SK-N-SH (cell line): ENCODE results near the gene ATOSB. TPM values are rescaled to one million over a fixed set of nuclear protein-coding genes. Genes with fewer than 3 reads are reported as not detected.

Source experiments
- CTCF ChIA-PET: fragments of 300-600, 350-600 bp; formaldehyde crosslinking; extraction: SDS; loops from one replicate; lab custom pipeline; 2021; lab: Yijun Ruan, JAX
- POLR2A ChIA-PET: fragments of 350-600 bp; sonication (Branson Sonifier 250); formaldehyde crosslinking; extraction: SDS; loops from one replicate; lab custom pipeline; 2020; ENCODE audit warnings: antibody characterized with exemption, inconsistent platforms; lab: Yijun Ruan, JAX
- DNase-seq: peaks from one replicate; pipeline ENCODE4 v3.0.0; 2012
- H2AFZ ChIP-seq: fragments of 200-600 bp; sonication (generic); 2 replicates; pipeline ENCODE4 v1.8.1; 2016; ENCODE audit warnings: antibody characterized with exemption, mild to moderate bottlenecking, low read depth
- H3F3A ChIP-seq: fragments of 200-600 bp; sonication (generic); replicated peaks from 2 replicates; pipeline ENCODE3; 2016; ENCODE audit warnings: antibody characterized with exemption, mild to moderate bottlenecking; ENCODE audit not compliant: insufficient read depth
- H3K27ac ChIP-seq, 2 experiments: fragments of 200-500 bp in 1 of 2; fragments of 200-600 bp in 1 of 2; sonication (Bioruptor generic) in 1 of 2; sonication (generic), shearing (Covaris generic) in 1 of 2; 2 replicates each; pipeline versions ENCODE4 v1.5.1 to v1.6.1; 2014 to 2016; ENCODE audit warnings: low read depth in 2 of 2, inconsistent platforms in 1 of 2, low read length in 1 of 2, mild to moderate bottlenecking in 1 of 2, mixed read lengths in 1 of 2
- H3K27me3 ChIP-seq: fragments of 200-600 bp; sonication (generic), shearing (Covaris generic); 2 replicates; pipeline ENCODE4 v1.6.1; 2016; ENCODE audit warnings: mixed run types; ENCODE audit not compliant: insufficient read depth
- H3K36me3 ChIP-seq, 2 experiments: fragments of 200-500 bp in 1 of 2; fragments of 200-600 bp in 1 of 2; sonication (Bioruptor generic) in 1 of 2; sonication (generic) in 1 of 2; replicated peaks in 1 of 2; 2 replicates each; pipeline versions ENCODE3 to v1.5.1; 2014 to 2016; ENCODE audit warnings: low read length in 1 of 2, mild to moderate bottlenecking in 1 of 2; ENCODE audit not compliant: insufficient read depth in 2 of 2, control insufficient read depth in 1 of 2
- H3K4me1 ChIP-seq, 2 experiments: fragments of 200-500 bp in 1 of 2; fragments of 200-600 bp in 1 of 2; sonication (Bioruptor generic) in 1 of 2; sonication (generic), shearing (Covaris generic) in 1 of 2; 2 replicates each; pipeline versions ENCODE4 v1.5.1 to v1.6.1; 2014 to 2016; ENCODE audit warnings: low read depth in 1 of 2, low read length in 1 of 2, mixed run types in 1 of 2; ENCODE audit not compliant: insufficient read depth in 2 of 2, control insufficient read depth in 1 of 2
- H3K4me2 ChIP-seq: fragments of 200-600 bp; sonication (generic), shearing (Covaris generic); 2 replicates; pipeline ENCODE4 v1.6.1; 2017; ENCODE audit warnings: mixed run types
- H3K4me3 ChIP-seq, 2 experiments: fragments of 200-500 bp in 1 of 2; fragments of 200-600 bp in 1 of 2; sonication (Bioruptor generic) in 1 of 2; sonication (generic), shearing (Covaris generic) in 1 of 2; 2 replicates each; pipeline versions ENCODE4 v1.5.1 to v1.8.1; 2014 to 2016; ENCODE audit warnings: low read depth in 2 of 2, inconsistent platforms in 1 of 2, low read length in 1 of 2, mild to moderate bottlenecking in 1 of 2, mixed read lengths in 1 of 2, moderate library complexity in 1 of 2
- H3K79me2 ChIP-seq: fragments of 200-600 bp; sonication (generic); 2 replicates; pipeline ENCODE4 v1.8.1; 2017; ENCODE audit warnings: mild to moderate bottlenecking; ENCODE audit not compliant: insufficient read depth
- H3K9ac ChIP-seq: fragments of 200-600 bp; sonication (generic); 2 replicates; pipeline ENCODE4 v1.6.1; 2017; ENCODE audit warnings: mixed run types
- H3K9me2 ChIP-seq: fragments of 200-600 bp; sonication (generic); 2 replicates; pipeline ENCODE4 v1.6.1; 2017; ENCODE audit warnings: mixed run types
- H3K9me3 ChIP-seq: fragments of 200-600 bp; sonication (generic); 2 replicates; pipeline ENCODE4 v1.6.1; 2017; ENCODE audit warnings: mixed run types, mild to moderate bottlenecking, moderate library complexity
- H4K20me1 ChIP-seq: fragments of 200-600 bp; sonication (generic); 2 replicates; pipeline ENCODE4 v1.6.1; 2017; ENCODE audit warnings: mild to moderate bottlenecking, mixed run types; ENCODE audit not compliant: insufficient read depth
- ELF1 ChIP-seq: IDR thresholded peaks from 2 replicates; pipeline ENCODE4 v1.4.0; 2012
- EP300 ChIP-seq, 2 experiments: IDR thresholded peaks; 2 replicates each; pipeline versions ENCODE4 v1.4.0 to v1.6.1; 2012; ENCODE audit warnings: borderline replicate concordance in 1 of 2, low read depth in 1 of 2, low read length in 1 of 2
- EZH2phosphoT487 ChIP-seq: fragments of 200-600 bp; sonication (generic); IDR thresholded peaks from 2 replicates; pipeline ENCODE4 v1.6.1; 2017; ENCODE audit warnings: low read depth, mixed run types, mild to moderate bottlenecking, antibody characterized with exemption, moderate library complexity, borderline replicate concordance
- MEF2A ChIP-seq: IDR thresholded peaks from 2 replicates; pipeline ENCODE4 v1.4.0; 2012; ENCODE audit warnings: low read depth, borderline replicate concordance
- MXI1 ChIP-seq: IDR thresholded peaks from 2 replicates; pipeline ENCODE4 v1.6.1; 2012; ENCODE audit warnings: mild to moderate bottlenecking, low read depth, low read length, improper control_type of control experiment
- NFIC ChIP-seq: IDR thresholded peaks from 2 replicates; pipeline ENCODE4 v1.4.0; 2012; ENCODE audit warnings: borderline replicate concordance
- NRF1 ChIP-seq: IDR thresholded peaks from 2 replicates; pipeline ENCODE4 v1.6.1; 2012; ENCODE audit warnings: low read depth, mild to moderate bottlenecking, low read length
- RAD21 ChIP-seq: IDR thresholded peaks from 2 replicates; pipeline ENCODE4 v1.6.1; 2012; ENCODE audit warnings: mild to moderate bottlenecking, low read length
- RCOR1 ChIP-seq: fragments of 150-350 bp; IDR thresholded peaks from 2 replicates; pipeline ENCODE4 v1.6.1; 2017; ENCODE audit warnings: antibody characterized with exemption, low read length
- RFX5 ChIP-seq: IDR thresholded peaks from 2 replicates; pipeline ENCODE4 v1.6.1; 2012; ENCODE audit warnings: mild to moderate bottlenecking, improper control_type of control experiment, low read length
- RXRA ChIP-seq: IDR thresholded peaks from 2 replicates; pipeline ENCODE4 v1.4.0; 2012; ENCODE audit warnings: low read depth, mild to moderate bottlenecking, borderline replicate concordance
- TAF1 ChIP-seq: IDR thresholded peaks from 2 replicates; pipeline ENCODE4 v1.6.1; 2012; ENCODE audit warnings: low read depth, mild to moderate bottlenecking, low read length, moderate library complexity, borderline replicate concordance
- TCF12 ChIP-seq: IDR thresholded peaks from 2 replicates; pipeline ENCODE4 v1.4.0; 2012
- TEAD4 ChIP-seq: IDR thresholded peaks from 2 replicates; pipeline ENCODE4 v1.4.0; 2012; ENCODE audit warnings: mild to moderate bottlenecking, borderline replicate concordance; ENCODE audit not compliant: insufficient read depth
- WGBS: methylation state at CpG from one replicate; pipeline ENCODE4 v1.1.6; 2017; ENCODE audit warnings: low lambda C conversion rate; 5-methylcytosine and 5-hydroxymethylcytosine counted together
- polyA plus RNA-seq, 3 experiments: library from polyadenylated mRNA; depleted of rRNA; stranded (reverse); fragments of >200 nt; gene quantifications; 2 replicates each; pipeline ENCODE4 v1.2.3, GENCODE V29; 2012
- TF ChIP-seq, protein P1 (sequence below): fragments of 150-350 bp; IDR thresholded peaks from 2 replicates; pipeline ENCODE4 v1.6.1; 2016; ENCODE audit warnings: mild to moderate bottlenecking, low read depth, low read length
- TF ChIP-seq, protein P2 (sequence below): IDR thresholded peaks from 2 replicates; pipeline ENCODE4; 2012
- TF ChIP-seq, protein P3 (sequence below): fragments of 200-600 bp; sonication (generic); IDR thresholded peaks from 2 replicates; pipeline ENCODE4 v1.6.1; 2017; ENCODE audit warnings: antibody characterized with exemption, mild to moderate bottlenecking, moderate library complexity

Gene ATOSB
- polyA plus RNA-seq, 1 of the 3 experiments (the other 2 are of a cell fraction), result 42.6 TPM

DNA sequence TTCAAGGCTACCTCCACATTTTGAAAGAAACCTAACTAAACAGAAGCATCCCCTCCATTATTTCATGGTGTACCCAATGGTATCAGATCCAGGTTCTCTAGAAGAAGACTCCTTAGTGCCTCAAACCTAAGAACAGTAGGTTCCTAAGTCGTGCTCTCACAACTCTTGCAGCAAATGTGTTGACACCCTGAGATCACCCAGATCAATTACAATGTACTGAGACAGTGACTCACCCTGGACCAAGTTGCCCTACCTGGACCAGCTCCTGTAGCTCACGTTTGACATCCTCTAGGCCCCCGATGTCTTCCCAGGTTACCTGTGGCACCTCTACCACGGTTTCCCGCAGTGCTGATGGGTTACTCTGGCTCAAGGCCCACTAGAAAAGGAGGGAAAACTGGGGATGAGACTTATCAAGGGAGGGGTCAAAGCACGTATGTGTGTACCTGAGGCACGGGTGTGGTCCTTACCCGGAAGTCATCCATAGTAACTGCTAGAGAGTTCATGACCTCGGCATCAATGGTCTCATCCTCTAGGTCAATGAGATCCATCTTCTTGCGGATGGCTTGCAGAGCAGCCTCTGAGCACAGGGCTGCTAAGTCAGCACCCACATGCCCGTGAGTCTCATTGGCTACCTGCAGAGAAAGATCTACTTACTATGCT, 55.0 kb downstream of the ATOSB start:
- DNase-seq, result no peak
- H3K9me3 ChIP-seq, result no peaks in the 10 kb centered on the region
- H3F3A ChIP-seq, result peaks cover 28% of the 10 kb centered on the region
- no peak overlapping the region for H3K4me3 ChIP-seq
- H3K27ac ChIP-seq, result no peak overlapping the region
- no peak overlapping the region for H3K9ac ChIP-seq
- no peak overlapping the region for H2AFZ ChIP-seq
- no peak overlapping the region for H3K4me2 ChIP-seq
- WGBS, result 94% methylated on average over 9 of the region's 11 CpGs
- no peak for TF ChIP-seq RXRA
- TF ChIP-seq, protein P1, sequence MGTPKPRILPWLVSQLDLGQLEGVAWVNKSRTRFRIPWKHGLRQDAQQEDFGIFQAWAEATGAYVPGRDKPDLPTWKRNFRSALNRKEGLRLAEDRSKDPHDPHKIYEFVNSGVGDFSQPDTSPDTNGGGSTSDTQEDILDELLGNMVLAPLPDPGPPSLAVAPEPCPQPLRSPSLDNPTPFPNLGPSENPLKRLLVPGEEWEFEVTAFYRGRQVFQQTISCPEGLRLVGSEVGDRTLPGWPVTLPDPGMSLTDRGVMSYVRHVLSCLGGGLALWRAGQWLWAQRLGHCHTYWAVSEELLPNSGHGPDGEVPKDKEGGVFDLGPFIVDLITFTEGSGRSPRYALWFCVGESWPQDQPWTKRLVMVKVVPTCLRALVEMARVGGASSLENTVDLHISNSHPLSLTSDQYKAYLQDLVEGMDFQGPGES, result no peak
- TF ChIP-seq MXI1, result no peak
- no peak for TF ChIP-seq NRF1
- TF ChIP-seq TEAD4, result no peak
- TF ChIP-seq, protein P2, sequence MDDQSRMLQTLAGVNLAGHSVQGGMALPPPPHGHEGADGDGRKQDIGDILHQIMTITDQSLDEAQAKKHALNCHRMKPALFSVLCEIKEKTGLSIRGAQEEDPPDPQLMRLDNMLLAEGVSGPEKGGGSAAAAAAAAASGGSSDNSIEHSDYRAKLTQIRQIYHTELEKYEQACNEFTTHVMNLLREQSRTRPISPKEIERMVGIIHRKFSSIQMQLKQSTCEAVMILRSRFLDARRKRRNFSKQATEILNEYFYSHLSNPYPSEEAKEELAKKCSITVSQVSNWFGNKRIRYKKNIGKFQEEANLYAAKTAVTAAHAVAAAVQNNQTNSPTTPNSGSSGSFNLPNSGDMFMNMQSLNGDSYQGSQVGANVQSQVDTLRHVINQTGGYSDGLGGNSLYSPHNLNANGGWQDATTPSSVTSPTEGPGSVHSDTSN, result no peak
- TF ChIP-seq MEF2A, result no peak
- TF ChIP-seq, protein P3, sequence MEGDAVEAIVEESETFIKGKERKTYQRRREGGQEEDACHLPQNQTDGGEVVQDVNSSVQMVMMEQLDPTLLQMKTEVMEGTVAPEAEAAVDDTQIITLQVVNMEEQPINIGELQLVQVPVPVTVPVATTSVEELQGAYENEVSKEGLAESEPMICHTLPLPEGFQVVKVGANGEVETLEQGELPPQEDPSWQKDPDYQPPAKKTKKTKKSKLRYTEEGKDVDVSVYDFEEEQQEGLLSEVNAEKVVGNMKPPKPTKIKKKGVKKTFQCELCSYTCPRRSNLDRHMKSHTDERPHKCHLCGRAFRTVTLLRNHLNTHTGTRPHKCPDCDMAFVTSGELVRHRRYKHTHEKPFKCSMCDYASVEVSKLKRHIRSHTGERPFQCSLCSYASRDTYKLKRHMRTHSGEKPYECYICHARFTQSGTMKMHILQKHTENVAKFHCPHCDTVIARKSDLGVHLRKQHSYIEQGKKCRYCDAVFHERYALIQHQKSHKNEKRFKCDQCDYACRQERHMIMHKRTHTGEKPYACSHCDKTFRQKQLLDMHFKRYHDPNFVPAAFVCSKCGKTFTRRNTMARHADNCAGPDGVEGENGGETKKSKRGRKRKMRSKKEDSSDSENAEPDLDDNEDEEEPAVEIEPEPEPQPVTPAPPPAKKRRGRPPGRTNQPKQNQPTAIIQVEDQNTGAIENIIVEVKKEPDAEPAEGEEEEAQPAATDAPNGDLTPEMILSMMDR, result no peak
- no peak for TF ChIP-seq EZH2phosphoT487
- no peak for TF ChIP-seq NFIC
- TF ChIP-seq TCF12, result no peak
- TF ChIP-seq ELF1, result no peak
- no peak for TF ChIP-seq RAD21
- TF ChIP-seq RCOR1, result no peak
- no peak for TF ChIP-seq EP300 (IDR thresholded peaks at IDR 0.05; ENCODE audit: borderline replicate concordance in 1 of 2, low read depth in 1 of 2, low read length in 1 of 2)
- TF ChIP-seq RFX5, result no peak
- no peak for TF ChIP-seq TAF1
- ChIA-PET POLR2A (no interaction called here), CTCF (interaction anchor here (0.5 to 3.4 kb wide), 4 partner anchors 10 to 161 kb away, joined by 3 to 20 read pairs (median 4); no protein-coding TSS in a partner anchor)
- no peaks in the 10 kb centered on the region for H3K9me2 ChIP-seq
- H3K36me3 ChIP-seq, result peaks cover 96% of the 10 kb centered on the region in 2 experiments
- H3K4me1 ChIP-seq, result no peaks in the 10 kb centered on the region
- peaks cover 21% of the 10 kb centered on the region; the same call in 1 of the 2 replicates for H4K20me1 ChIP-seq
- H3K79me2 ChIP-seq, result peaks cover 39% of the 10 kb centered on the region
- no peaks in the 10 kb centered on the region for H3K27me3 ChIP-seq
